GM19043 (cell line): ENCODE measurements around the gene RNF149.
"Not testable (repeated sequence)": the region's sequence is repeated elsewhere in the genome, so short reads cannot be mapped to it uniquely, and the experiment has no call there.

Experiments
- ATAC-seq: cut with Tn5 transposase; IDR thresholded peaks from one replicate; pipeline ENCODE4 v1.9.1; 2021; ENCODE audit warnings: low read depth; ENCODE audit not compliant: unreplicated experiment

The RNF149 gene

GRCh38 chr2:101308432-101309210 lies at the start of gene RNF149:
RNF149 (minus strand) TSS chr2:101308701; CDS start chr2:101308588, 113 bp downstream.
- ATAC-seq = peak; percentile 62

- no peak for ATAC-seq
These were observed 48.9 kb upstream of the RNF149 start for GRCh38 chr2:101357376-101357775.

- no peak for ATAC-seq
These were observed 48.0 kb upstream of the RNF149 start for GRCh38 chr2:101356521-101356920.

- ATAC-seq = no peak
These were observed 47.6 kb upstream of the RNF149 start for GRCh38 chr2:101356055-101356454.

GRCh38 chr2:101355401-101356054 lies 47.0 kb upstream of the RNF149 start:
- no peak for ATAC-seq

GRCh38 chr2:101354420-101355311 lies 46.2 kb upstream of the RNF149 start:
- ATAC-seq = no peak

- ATAC-seq = not testable (repeated sequence)
These were observed 44.1 kb upstream of the RNF149 start for GRCh38 chr2:101352631-101353030.

GRCh38 chr2:101351207-101351606 lies 42.7 kb upstream of the RNF149 start:
- no peak for ATAC-seq

GRCh38 chr2:101349893-101350662 lies 41.6 kb upstream of the RNF149 start:
- ATAC-seq = no peak

- no peak for ATAC-seq
These were observed 40.4 kb upstream of the RNF149 start for GRCh38 chr2:101348883-101349282.

GRCh38 chr2:101346909-101347308 lies 38.4 kb upstream of the RNF149 start:
- no peak for ATAC-seq

- no peak for ATAC-seq
These were observed 35.6 kb upstream of the RNF149 start for GRCh38 chr2:101344137-101344536.

- ATAC-seq = no peak
These were observed 34.1 kb upstream of the RNF149 start for GRCh38 chr2:101342625-101343008.

- ATAC-seq = no peak
These were observed 33.6 kb upstream of the RNF149 start for GRCh38 chr2:101341901-101342624.

GRCh38 chr2:101341421-101341820 lies 32.9 kb upstream of the RNF149 start:
- no peak for ATAC-seq

- ATAC-seq = no peak
These were observed 31.6 kb upstream of the RNF149 start for GRCh38 chr2:101340141-101340551.

- ATAC-seq = no peak
These were observed 30.9 kb upstream of the RNF149 start for GRCh38 chr2:101339266-101339880.

- ATAC-seq = no peak
These were observed 29.4 kb upstream of the RNF149 start for GRCh38 chr2:101337877-101338276.
